Osteocyte (in vitro differentiated cells): ENCODE measurements around the gene RPRD2. TPM values are rescaled to one million over a fixed set of nuclear protein-coding genes. Genes with fewer than 3 reads are reported as not detected.
"Not testable (repeated sequence)": the region's sequence is repeated elsewhere in the genome, so short reads cannot be mapped to it uniquely, and the experiment has no call there.

ENCODE experiments used
- DNase-seq: peaks from one replicate; pipeline ENCODE4 v3.0.0; 2021; ENCODE audit warnings: mixed read lengths; ENCODE audit not compliant: unreplicated experiment; ENCODE audit errors: extremely low spot score
- H3K27ac Mint-ChIP-seq: one replicate; pipeline ENCODE4 v1.8.0; 2021; ENCODE audit warnings: mild to moderate bottlenecking, mixed read lengths; ENCODE audit not compliant: unreplicated experiment
- H3K27me3 Mint-ChIP-seq: one replicate; pipeline ENCODE4 v1.8.0; 2021; ENCODE audit warnings: mixed read lengths; ENCODE audit not compliant: unreplicated experiment
- H3K36me3 Mint-ChIP-seq: one replicate; pipeline ENCODE4 v1.8.0; 2021; ENCODE audit warnings: mixed read lengths; ENCODE audit not compliant: unreplicated experiment
- H3K4me1 Mint-ChIP-seq: one replicate; pipeline ENCODE4 v1.8.0; 2021; ENCODE audit warnings: mixed read lengths; ENCODE audit not compliant: unreplicated experiment
- H3K4me3 Mint-ChIP-seq: one replicate; pipeline ENCODE4 v1.8.0; 2021; ENCODE audit warnings: mild to moderate bottlenecking, moderate library complexity, mixed read lengths; ENCODE audit not compliant: unreplicated experiment
- H3K9me3 Mint-ChIP-seq: one replicate; pipeline ENCODE4 v1.8.0; 2021; ENCODE audit warnings: mixed read lengths; ENCODE audit not compliant: unreplicated experiment
- total RNA-seq: library from RNA; stranded (reverse); gene quantifications from 2 replicates; pipeline ENCODE4 v1.2.1, GENCODE V29; 2021
- TF ChIP-seq, protein P1 (sequence below): fragments of 200-600 bp; sonication (generic); IDR thresholded peaks from 2 replicates; pipeline ENCODE4 v1.5.0; 2021; ENCODE audit warnings: antibody characterized with exemption, mild to moderate bottlenecking, moderate library complexity

RPRD2 gene
- total RNA-seq, 1 donor from 2014 or later: 29.9 TPM

- no peaks in the 10 kb centered on the region for H3K36me3 Mint-ChIP-seq
- TF ChIP-seq, protein P1, sequence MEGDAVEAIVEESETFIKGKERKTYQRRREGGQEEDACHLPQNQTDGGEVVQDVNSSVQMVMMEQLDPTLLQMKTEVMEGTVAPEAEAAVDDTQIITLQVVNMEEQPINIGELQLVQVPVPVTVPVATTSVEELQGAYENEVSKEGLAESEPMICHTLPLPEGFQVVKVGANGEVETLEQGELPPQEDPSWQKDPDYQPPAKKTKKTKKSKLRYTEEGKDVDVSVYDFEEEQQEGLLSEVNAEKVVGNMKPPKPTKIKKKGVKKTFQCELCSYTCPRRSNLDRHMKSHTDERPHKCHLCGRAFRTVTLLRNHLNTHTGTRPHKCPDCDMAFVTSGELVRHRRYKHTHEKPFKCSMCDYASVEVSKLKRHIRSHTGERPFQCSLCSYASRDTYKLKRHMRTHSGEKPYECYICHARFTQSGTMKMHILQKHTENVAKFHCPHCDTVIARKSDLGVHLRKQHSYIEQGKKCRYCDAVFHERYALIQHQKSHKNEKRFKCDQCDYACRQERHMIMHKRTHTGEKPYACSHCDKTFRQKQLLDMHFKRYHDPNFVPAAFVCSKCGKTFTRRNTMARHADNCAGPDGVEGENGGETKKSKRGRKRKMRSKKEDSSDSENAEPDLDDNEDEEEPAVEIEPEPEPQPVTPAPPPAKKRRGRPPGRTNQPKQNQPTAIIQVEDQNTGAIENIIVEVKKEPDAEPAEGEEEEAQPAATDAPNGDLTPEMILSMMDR: no peak
- H3K9me3 Mint-ChIP-seq: no peaks in the 10 kb centered on the region
- H3K27ac Mint-ChIP-seq: no peak overlapping the region
- no peak for DNase-seq
- H3K27me3 Mint-ChIP-seq: no peaks in the 10 kb centered on the region
- no peak overlapping the region for H3K4me3 Mint-ChIP-seq
- peaks cover 14% of the 10 kb centered on the region for H3K4me1 Mint-ChIP-seq
Measured at GRCh38 chr1:150389650-150390049, 25.7 kb downstream of the RPRD2 start.

GRCh38 chr1:150392627-150393026 is 28.7 kb downstream of the RPRD2 start:
- H3K36me3 Mint-ChIP-seq: peaks cover 8% of the 10 kb centered on the region

GRCh38 chr1:150395115-150395514 is 31.2 kb downstream of the RPRD2 start:
- H3K4me1 Mint-ChIP-seq, DNase-seq, H3K4me3 Mint-ChIP-seq, H3K27ac Mint-ChIP-seq, H3K27me3 Mint-ChIP-seq, H3K36me3 Mint-ChIP-seq: not testable (repeated sequence)
- peaks cover 13% of the 10 kb centered on the region for H3K9me3 Mint-ChIP-seq

More at GRCh38 chr1:150392627-150393026, 28.7 kb downstream of the RPRD2 start:
- H3K4me1 Mint-ChIP-seq: peaks cover 4% of the 10 kb centered on the region
- H3K27me3 Mint-ChIP-seq: no peaks in the 10 kb centered on the region
- TF ChIP-seq, protein P1: no peak
- H3K9me3 Mint-ChIP-seq: peaks cover 8% of the 10 kb centered on the region
- H3K4me3 Mint-ChIP-seq: no peak overlapping the region
- DNase-seq: no peak
- no peak overlapping the region for H3K27ac Mint-ChIP-seq

DNA sequence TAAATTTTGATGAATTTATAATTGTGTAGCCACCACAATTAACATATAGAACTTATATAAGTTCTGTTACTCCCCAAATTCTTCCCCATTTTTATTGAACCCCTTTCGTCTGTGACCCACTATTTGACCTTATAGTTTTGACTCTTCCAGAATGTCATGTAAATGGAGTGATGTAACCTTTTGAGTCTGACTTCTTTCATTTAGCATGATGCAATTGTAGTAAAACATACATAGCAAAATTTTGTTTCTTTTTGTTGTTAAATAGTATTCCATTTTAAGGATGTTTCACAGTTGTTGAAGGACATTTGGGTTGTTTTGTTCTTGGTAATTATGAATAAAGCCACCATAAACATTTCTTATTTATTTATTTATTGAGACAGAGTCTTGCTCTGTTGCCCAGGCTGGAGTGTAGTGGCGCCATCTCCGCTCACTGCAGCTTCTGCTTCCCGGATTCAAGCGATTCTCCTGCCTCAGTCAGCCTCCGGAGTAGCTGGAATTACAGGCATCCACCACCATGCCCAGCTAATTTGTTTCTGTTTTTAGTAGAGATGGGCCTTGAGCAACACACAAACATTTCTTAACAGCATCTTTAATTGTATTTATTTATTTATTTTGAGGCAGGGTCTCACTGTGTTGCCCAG is 33.6 kb downstream of the RPRD2 start:
- no peaks in the 10 kb centered on the region for H3K27me3 Mint-ChIP-seq
- no peak for DNase-seq
- H3K4me3 Mint-ChIP-seq: no peak overlapping the region
- H3K9me3 Mint-ChIP-seq: peaks cover 17% of the 10 kb centered on the region
- H3K36me3 Mint-ChIP-seq: peaks cover 10% of the 10 kb centered on the region
- no peak overlapping the region for H3K27ac Mint-ChIP-seq
- TF ChIP-seq, protein P1: no peak
- H3K4me1 Mint-ChIP-seq: no peaks in the 10 kb centered on the region

DNA sequence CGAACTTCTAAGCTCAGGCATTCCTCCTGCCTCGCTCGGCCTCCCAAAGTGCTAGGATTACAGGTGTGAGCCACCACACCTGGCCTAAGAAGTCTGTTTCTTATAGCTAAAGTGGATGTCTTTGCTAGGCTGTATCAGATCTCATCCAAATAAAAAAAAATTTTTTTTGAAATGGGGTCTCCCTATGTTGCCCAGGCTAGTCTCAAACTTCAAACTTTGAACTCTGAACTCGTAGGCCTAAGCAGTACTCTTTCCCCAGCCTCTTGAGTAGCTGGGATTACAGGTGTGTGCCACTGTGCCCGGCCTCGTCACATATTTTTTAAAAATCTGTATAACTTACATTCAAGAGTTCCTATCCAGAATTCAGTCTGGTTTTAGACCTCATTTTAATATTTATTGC is 40.5 kb downstream of the RPRD2 start:
- peaks cover 30% of the 10 kb centered on the region for H3K4me1 Mint-ChIP-seq
- H3K36me3 Mint-ChIP-seq: peaks cover 2% of the 10 kb centered on the region
- DNase-seq: no peak
- H3K9me3 Mint-ChIP-seq: peaks cover 9% of the 10 kb centered on the region
- H3K4me3 Mint-ChIP-seq: no peak overlapping the region
- no peaks in the 10 kb centered on the region for H3K27me3 Mint-ChIP-seq
- TF ChIP-seq, protein P1: no peak
- H3K27ac Mint-ChIP-seq: no peak overlapping the region
